NK-92 treated with Interleukin-12 subunit alpha and Interleukin-12 subunit beta, amount 100 ng/mL, for 24 hours (cell line): Measurements from ENCODE around the gene AJUBA.
"Not testable (repeated sequence)": the region's sequence is repeated elsewhere in the genome, so short reads cannot be mapped to it uniquely, and the experiment has no call there.

Source experiments
- DNase-seq: peaks from one replicate; lab custom pipeline; 2025; lab: John Stamatoyannopoulos, UW

AJUBA gene

GRCh38 chr14:22982477-22983245 is at the start of gene AJUBA:
AJUBA (minus strand) TSS chr14:22982551; CDS start chr14:22982266, 285 bp downstream.
- peak; percentile 55 for DNase-seq

GRCh38 chr14:23030936-23031335 is 48.6 kb upstream of the AJUBA start:
- DNase-seq, result no peak

- DNase-seq, result no peak
Observed at GRCh38 chr14:23028799-23029198, 46.4 kb upstream of the AJUBA start.

- DNase-seq, result no peak
Observed at GRCh38 chr14:23025151-23025814, 42.9 kb upstream of the AJUBA start.

GRCh38 chr14:23024612-23025075 is 42.3 kb upstream of the AJUBA start:
- DNase-seq, result no peak

GRCh38 chr14:23023795-23024152 is 41.4 kb upstream of the AJUBA start:
- no peak for DNase-seq

GRCh38 chr14:23023022-23023794 is 40.9 kb upstream of the AJUBA start:
- no peak for DNase-seq

- DNase-seq, result no peak
Observed at GRCh38 chr14:23021889-23022442, 39.6 kb upstream of the AJUBA start.

- no peak for DNase-seq
Observed at GRCh38 chr14:23021434-23021833, 39.1 kb upstream of the AJUBA start.

- DNase-seq, result no peak
Observed at GRCh38 chr14:23020143-23021128, 38.1 kb upstream of the AJUBA start.

GRCh38 chr14:23018107-23018506 is 35.8 kb upstream of the AJUBA start:
- no peak for DNase-seq

GRCh38 chr14:23017091-23017490 is 34.7 kb upstream of the AJUBA start:
- no peak for DNase-seq

- no peak for DNase-seq
Observed at GRCh38 chr14:23015618-23016017, 33.3 kb upstream of the AJUBA start.

- DNase-seq, result not testable (repeated sequence)
Observed at GRCh38 chr14:23013749-23014054, 31.4 kb upstream of the AJUBA start.

- DNase-seq, result no peak
Observed at GRCh38 chr14:23013054-23013748, 30.9 kb upstream of the AJUBA start.

- DNase-seq, result peak; percentile 77
Observed at GRCh38 chr14:23009939-23010726, 27.8 kb upstream of the AJUBA start, which contains the start of gene C14orf93. C14orf93 (minus strand) TSS chr14:23010143; CDS start chr14:22999023, 11,120 bp downstream.

- no peak for DNase-seq
Observed at GRCh38 chr14:23009483-23009938, 27.2 kb upstream of the AJUBA start.

- no peak for DNase-seq
Observed at GRCh38 chr14:23008831-23009230, 26.5 kb upstream of the AJUBA start.

GRCh38 chr14:23006544-23007419 is 24.4 kb upstream of the AJUBA start:
- DNase-seq, result peak; percentile 95
